Peyer's patch (tissue), 4 donors: ENCODE data around the gene CALM3. TPM values are rescaled to one million over a fixed set of nuclear protein-coding genes. Genes with fewer than 3 reads are reported as not detected.

Experiments
- DNase-seq, 3 donors: peaks; one replicate each; pipeline ENCODE4 v3.0.0-alpha.2; 2017 to 2019
- H3K27ac ChIP-seq, 4 donors: fragments of 200-600 bp; sonication (generic); one replicate each; pipeline ENCODE4 v1.5.1; 2016 to 2019
- H3K27me3 ChIP-seq, 2 donors: fragments of 200-600 bp; sonication (generic); one replicate each; pipeline ENCODE4 v1.5.1; 2019
- H3K36me3 ChIP-seq, 3 donors: fragments of 200-600 bp; sonication (generic); one replicate each; pipeline ENCODE4 v1.5.1; 2016 to 2019
- H3K4me1 ChIP-seq, 4 donors: fragments of 200-600 bp; sonication (generic); one replicate each; pipeline ENCODE4 v1.5.1; 2016 to 2019
- H3K4me3 ChIP-seq, 4 donors: fragments of 200-600 bp; sonication (generic); 1 replicate in 3 of 4; 2 replicates in 1 of 4; pipeline ENCODE4 v1.5.1; 2016 to 2019; ENCODE audit warnings: mild to moderate bottlenecking in 1 of 4
- H3K9me3 ChIP-seq, 4 donors: fragments of 200-600 bp; sonication (generic); one replicate each; pipeline ENCODE4 v1.5.1; 2016 to 2019; ENCODE audit warnings: mild to moderate bottlenecking in 1 of 4
- CTCF ChIP-seq, 6 experiments: fragments of 450-650 bp in 4 of 6; fragments of 200-600 bp in 2 of 6; sonication (generic) in 1 of 6; IDR thresholded peaks; one replicate each; pipeline ENCODE4 v1.5.1; 2017 to 2019; ENCODE audit warnings: antibody characterized with exemption in 6 of 6, mild to moderate bottlenecking in 3 of 6, moderate library complexity in 1 of 6
- POLR2A ChIP-seq, 2 donors: fragments of 450-650 bp; IDR thresholded peaks; one replicate each; pipeline ENCODE4 v1.5.1; 2017; ENCODE audit warnings: antibody characterized with exemption in 2 of 2, mild to moderate bottlenecking in 2 of 2, moderate library complexity in 2 of 2
- total RNA-seq, 4 donors: library from RNA; depleted of rRNA; stranded (reverse); fragments of >200 nt; gene quantifications; one replicate each; pipeline ENCODE4 v1.1.0, GENCODE V29; 2016

The CALM3 gene
- total RNA-seq, 4 donors from 2014 or later, result 134 to 282 (median 237) TPM

- Histone ChIP-seq H3K4me3 (peak overlapping the region in 3 of 4 donors; percentile 58 to 59 (median 58)), H3K9me3 (no peaks in the 10 kb centered on the region), H3K27ac (peak overlapping the region in 3 of 4 donors; percentile 59 to 74 (median 68)), H3K27me3 (peaks cover 3 to 19% of the 10 kb centered on the region in 2 donors), H3K4me1 (peaks cover 0 to 26% (median 14%) of the 10 kb centered on the region in 4 donors), H3K36me3 (no peaks in the 10 kb centered on the region)
- DNase-seq, result no peak
- TF ChIP-seq CTCF (IDR thresholded peaks at IDR 0.05) (no peak), POLR2A (IDR thresholded peaks at IDR 0.05) (no peak)
Observed at GRCh38 chr19:46659151-46660007, 58.2 kb downstream of the CALM3 start.

GRCh38 chr19:46660008-46660517, 58.9 kb downstream of the CALM3 start:
- Histone ChIP-seq H3K4me1 (peaks cover 0 to 26% (median 14%) of the 10 kb centered on the region in 4 donors), H3K36me3 (no peaks in the 10 kb centered on the region), H3K27ac (peak overlapping the region in 3 of 4 donors; percentile 59 to 74 (median 68)), H3K9me3 (no peaks in the 10 kb centered on the region), H3K27me3 (peaks cover 3 to 19% of the 10 kb centered on the region in 2 donors), H3K4me3 (peak overlapping the region; percentile 34 to 59 (median 58))
- no peak for TF ChIP-seq CTCF (IDR thresholded peaks at IDR 0.05)
- no peak for TF ChIP-seq POLR2A (IDR thresholded peaks at IDR 0.05)
- DNase-seq, result no peak

Other genes starting within 250 kb of the CALM3 start
- gene CCDC8, start 187.8 kb upstream of the CALM3 start, total RNA-seq, result 1 to 10 TPM in 1 of 4 donors, under 1 TPM in 3; 0.70 to 2.5 (median 0.90) TPM
- gene PNMA8C, start 172.4 kb upstream of the CALM3 start, total RNA-seq, result not detected
- gene PNMA8A, start 129.8 kb upstream of the CALM3 start, total RNA-seq, result under 1 TPM in 1 of 4 donors, not detected in 3; 0.28 TPM
- gene PNMA8B, start 105.5 kb upstream of the CALM3 start, total RNA-seq, result 1 to 10 TPM in 1 of 4 donors, under 1 TPM in 2, not detected in 1; 0.38 to 1.7 (median 0.67) TPM
- 1 to 10 TPM in 2 of 4 donors, not detected in 2; 3.4 to 5.8 TPM for gene PTGIR, start 23.8 kb downstream of the CALM3 start, total RNA-seq
- gene GNG8, start 34.9 kb downstream of the CALM3 start, total RNA-seq, result not detected
- 1 to 10 TPM in 2 of 4 donors, under 1 TPM in 2; 0.53 to 2.3 (median 1.4) TPM for gene DACT3, start 59.9 kb downstream of the CALM3 start, total RNA-seq
- gene PRKD2, start 115.8 kb downstream of the CALM3 start, total RNA-seq, result 10 to 100 TPM; 57.0 to 88.8 (median 64.0) TPM
- 10 to 100 TPM in 3 of 4 donors, 1 to 10 TPM in 1; 9.1 to 18.6 (median 15.3) TPM for gene FKRP, start 144.7 kb downstream of the CALM3 start, total RNA-seq
- 100 to 1,000 TPM in 3 of 4 donors, 10 to 100 TPM in 1; 80.9 to 146 (median 116) TPM for gene STRN4, start 145.1 kb downstream of the CALM3 start, total RNA-seq
- gene SLC1A5, start 187.3 kb downstream of the CALM3 start, total RNA-seq, result 10 to 100 TPM; 19.8 to 34.7 (median 31.2) TPM
- 10 to 100 TPM; 56.9 to 83.6 (median 64.5) TPM for gene AP2S1, start 249.5 kb downstream of the CALM3 start, total RNA-seq